CD4-positive, CD25-positive, alpha-beta regulatory T cell (primary cell): ENCODE measurements around the gene SCRN1. TPM values are rescaled to one million over a fixed set of nuclear protein-coding genes. Genes with fewer than 3 reads are reported as not detected.
A peak's percentile ranks its signal among the peaks of the same experiment; 100 is the strongest.
"Not testable (repeated sequence)": the region's sequence is repeated elsewhere in the genome, so short reads cannot be mapped to it uniquely, and the experiment has no call there.

Experiments used
- ATAC-seq, 2 donors: fragments of 150-1000 bp; cut with Tn5 transposase; one replicate each; pipeline ENCODE4 v1.10.0; 2021; ENCODE audit warnings: low read depth in 2 of 2, moderate number of reproducible peaks in 2 of 2, moderate library complexity in 1 of 2
- DNase-seq, 3 donors: peaks; one replicate each; pipeline versions ENCODE4 v3.0.0 to v3.0.0-alpha.2; 2012 to 2022; ENCODE audit warnings: mixed read lengths in 1 of 3
- H3K27ac ChIP-seq: one replicate; pipeline ENCODE4 v1.7.0; 2013; ENCODE audit warnings: mild to moderate bottlenecking, low read length; ENCODE audit not compliant: insufficient read depth, poor library complexity, severe bottlenecking
- H3K27me3 ChIP-seq: one replicate; pipeline ENCODE4 v1.7.0; 2013; ENCODE audit warnings: low read length; ENCODE audit not compliant: control insufficient read depth, insufficient read depth
- H3K36me3 ChIP-seq: one replicate; pipeline ENCODE4 v1.7.0; 2013; ENCODE audit warnings: mild to moderate bottlenecking, low read length, moderate library complexity; ENCODE audit not compliant: control insufficient read depth, insufficient read depth
- H3K4me1 ChIP-seq: 2 replicates; pipeline ENCODE4 v1.7.0; 2013; ENCODE audit warnings: mild to moderate bottlenecking, low read length; ENCODE audit not compliant: insufficient read depth, control insufficient read depth, poor library complexity, severe bottlenecking
- H3K4me3 ChIP-seq: one replicate; pipeline ENCODE4 v1.7.0; 2013; ENCODE audit warnings: low read depth, mild to moderate bottlenecking, low read length, moderate library complexity
- H3K9me3 ChIP-seq, 2 experiments: 1 replicate in 1 of 2; 2 replicates in 1 of 2; pipeline ENCODE4 v1.7.0; 2013; ENCODE audit warnings: low read length in 2 of 2, mild to moderate bottlenecking in 1 of 2, moderate library complexity in 1 of 2; ENCODE audit not compliant: control insufficient read depth in 2 of 2
- H3K27ac Mint-ChIP-seq, 3 donors: one replicate each; pipeline ENCODE4 v1.8.0; 2020 to 2022; ENCODE audit warnings: mild to moderate bottlenecking in 3 of 3, mixed read lengths in 3 of 3, moderate library complexity in 2 of 3
- H3K27me3 Mint-ChIP-seq: one replicate; pipeline ENCODE4 v1.8.0; 2022; ENCODE audit warnings: mild to moderate bottlenecking, mixed read lengths
- H3K36me3 Mint-ChIP-seq: one replicate; pipeline ENCODE4 v1.8.0; 2020; ENCODE audit warnings: mixed read lengths
- H3K4me1 Mint-ChIP-seq, 4 donors: one replicate each; pipeline ENCODE4 v1.8.0; 2020 to 2022; ENCODE audit warnings: mixed read lengths in 4 of 4, mild to moderate bottlenecking in 1 of 4
- H3K4me3 Mint-ChIP-seq, 4 donors: one replicate each; pipeline ENCODE4 v1.8.0; 2020 to 2022; ENCODE audit warnings: mild to moderate bottlenecking in 4 of 4, mixed read lengths in 4 of 4, moderate library complexity in 3 of 4
- H3K9me3 Mint-ChIP-seq, 7 donors: one replicate each; pipeline ENCODE4 v1.8.0; 2020 to 2022; ENCODE audit warnings: mixed read lengths in 7 of 7, mild to moderate bottlenecking in 3 of 7, moderate library complexity in 2 of 7
- polyA plus RNA-seq, 4 donors: library from polyadenylated mRNA; unstranded; fragments of 300-500 nt; fragmentation: Illumina TruSeq; gene quantifications; one replicate each; pipeline ENCODE4 v1.2.3, GENCODE V29; 2021
- total RNA-seq: library from RNA; stranded (reverse); gene quantifications from one replicate; pipeline ENCODE4 v1.2.3, GENCODE V29; 2022

SCRN1 gene
- total and polyA plus RNA-seq, 5 donors from 2014 or later: 0.91 to 2.1 (median 1.9) TPM

- Mint-ChIP-seq H3K9me3 (peaks cover 0 to 2% (median 0%) of the 10 kb centered on the region in 7 donors), H3K27me3 (peaks cover 35% of the 10 kb centered on the region), H3K4me3 (no peak overlapping the region), H3K36me3 (no peaks in the 10 kb centered on the region), H3K27ac (no peak overlapping the region), H3K4me1 (peaks cover 0 to 3% (median 0%) of the 10 kb centered on the region in 4 donors)
- ATAC-seq: no peak
- Histone ChIP-seq H3K4me3 (no peak overlapping the region), H3K36me3 (no peaks in the 10 kb centered on the region), H3K27me3 (peaks cover 3% of the 10 kb centered on the region), H3K27ac (no peak overlapping the region), H3K9me3 (no peaks in the 10 kb centered on the region), H3K4me1 (no peaks in the 10 kb centered on the region)
- DNase-seq: no peak
Measured at GRCh38 chr7:29965030-29965429, 24.6 kb downstream of the SCRN1 start.

DNA sequence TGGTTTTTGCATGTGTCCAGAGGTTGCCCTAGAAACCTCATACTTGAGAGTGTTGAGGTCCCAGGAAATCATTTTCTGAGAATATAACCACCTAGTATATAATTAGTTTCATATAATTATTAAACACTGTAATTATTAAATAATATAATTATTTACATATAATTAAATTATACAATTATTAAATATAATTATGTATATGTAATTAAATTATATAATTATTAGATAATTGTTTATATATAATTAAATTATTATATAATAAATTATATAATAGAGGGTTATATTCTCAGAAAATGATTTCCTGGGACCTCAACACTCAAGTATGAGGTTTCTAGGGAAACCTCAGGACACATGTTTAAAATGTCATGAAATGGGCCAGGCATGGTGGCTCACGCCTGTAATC lies 27.6 kb downstream of the SCRN1 start:
- Histone ChIP-seq H3K36me3 (no peaks in the 10 kb centered on the region), H3K27me3 (no peaks in the 10 kb centered on the region), H3K4me3 (no peak overlapping the region), H3K27ac (no peak overlapping the region), H3K9me3 (no peaks in the 10 kb centered on the region), H3K4me1 (no peaks in the 10 kb centered on the region)
- Mint-ChIP-seq H3K9me3 (peaks cover 0 to 1% (median 0%) of the 10 kb centered on the region in 7 donors), H3K4me1 (no peaks in the 10 kb centered on the region), H3K4me3 (no peak overlapping the region), H3K36me3 (no peaks in the 10 kb centered on the region), H3K27ac (no peak overlapping the region), H3K27me3 (peaks cover 29% of the 10 kb centered on the region)
- DNase-seq: no peak
- no peak for ATAC-seq

DNA sequence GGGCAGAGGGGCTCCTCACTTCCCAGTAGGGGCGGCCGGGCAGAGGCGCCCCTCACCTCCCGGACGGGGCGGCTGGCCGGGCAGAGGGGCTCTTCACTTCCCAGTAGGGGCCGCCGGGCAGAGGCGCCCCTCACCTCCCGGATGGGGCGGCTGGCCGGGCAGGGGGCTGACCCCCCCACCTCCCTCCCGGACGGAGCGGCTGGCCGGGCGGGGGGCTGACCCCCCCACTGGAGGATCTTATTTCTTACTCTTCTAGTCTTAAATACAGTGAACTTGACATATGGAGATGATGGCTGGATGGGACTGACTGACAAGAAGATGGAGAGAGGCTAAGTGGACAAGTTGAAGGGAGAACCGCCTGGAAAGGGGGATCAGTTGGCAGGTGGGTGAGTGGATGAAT lies 28.0 kb downstream of the SCRN1 start:
- H3K9me3 Mint-ChIP-seq, DNase-seq, H3K36me3 Mint-ChIP-seq, H3K4me1 ChIP-seq, H3K4me3 ChIP-seq, H3K27ac Mint-ChIP-seq, ATAC-seq, H3K4me1 Mint-ChIP-seq, H3K9me3 ChIP-seq, H3K27ac ChIP-seq, H3K27me3 ChIP-seq, H3K4me3 Mint-ChIP-seq, H3K36me3 ChIP-seq: not testable (repeated sequence)
- H3K27me3 Mint-ChIP-seq: peaks cover 27% of the 10 kb centered on the region

GRCh38 chr7:29958667-29959358 lies 30.8 kb downstream of the SCRN1 start:
- Mint-ChIP-seq H3K4me3 (no peak overlapping the region), H3K9me3 (peaks cover 0 to 1% (median 0%) of the 10 kb centered on the region in 7 donors), H3K4me1 (peaks cover 0 to 8% (median 7%) of the 10 kb centered on the region in 4 donors), H3K27ac (no peak overlapping the region), H3K27me3 (peaks cover 18% of the 10 kb centered on the region), H3K36me3 (no peaks in the 10 kb centered on the region)
- peaks cover 9% of the 10 kb centered on the region for H3K4me1 ChIP-seq
- ATAC-seq (no peak), DNase-seq (no peak)
- H3K27me3 ChIP-seq: no peaks in the 10 kb centered on the region
- H3K9me3 ChIP-seq: no peaks in the 10 kb centered on the region
- no peaks in the 10 kb centered on the region for H3K36me3 ChIP-seq
- H3K27ac ChIP-seq: no peak overlapping the region
- no peak overlapping the region for H3K4me3 ChIP-seq

DNA sequence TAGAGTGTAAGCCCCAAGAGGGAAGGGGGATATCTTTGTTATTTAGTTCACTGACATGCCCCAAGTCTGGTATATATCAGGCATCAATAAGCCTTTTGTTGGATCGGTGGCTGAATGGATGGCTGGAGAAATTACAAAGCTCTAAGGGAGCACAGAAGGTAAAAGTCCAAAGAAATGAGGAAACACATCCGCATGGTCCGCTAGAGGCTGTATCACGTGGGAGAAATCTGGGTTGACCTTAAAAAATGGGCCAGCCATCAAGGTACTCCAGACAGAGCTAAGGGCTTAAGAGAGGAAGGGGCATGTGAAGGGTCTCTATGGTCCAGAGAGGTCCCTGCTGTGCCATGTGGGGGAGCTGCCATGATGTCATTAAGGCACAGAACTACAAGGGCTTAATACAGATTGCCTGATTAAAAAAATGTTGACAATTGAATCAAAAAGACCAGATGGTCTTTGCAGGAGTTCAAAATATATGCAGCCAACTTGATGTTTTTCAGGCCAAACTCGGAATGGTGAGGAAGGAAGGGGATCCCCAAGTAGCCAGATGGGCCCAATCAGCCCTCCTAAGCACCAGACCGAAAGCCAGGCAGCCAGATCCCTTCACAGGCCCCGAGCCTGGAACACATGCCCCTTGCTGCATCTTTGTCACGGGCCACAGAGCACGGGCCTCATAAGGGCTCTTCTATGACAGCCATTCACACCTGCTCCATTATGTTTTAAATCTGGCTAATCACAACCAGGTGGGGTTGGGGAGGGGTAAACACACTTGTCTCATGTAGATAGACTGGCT lies 31.9 kb downstream of the SCRN1 start:
- H3K4me3 Mint-ChIP-seq: no peak overlapping the region
- H3K27ac ChIP-seq: no peak overlapping the region

GRCh38 chr7:29956487-29956836 lies 33.1 kb downstream of the SCRN1 start:
- H3K4me3 ChIP-seq: no peak overlapping the region
- Mint-ChIP-seq H3K4me1 (peaks cover 0 to 8% (median 7%) of the 10 kb centered on the region in 4 donors), H3K9me3 (peaks cover 0 to 1% (median 0%) of the 10 kb centered on the region in 7 donors), H3K27ac (peak overlapping the region in 1 of 3 donors; percentile 11), H3K4me3 (peak overlapping the region in 1 of 4 donors; percentile 43), H3K27me3 (peaks cover 25% of the 10 kb centered on the region), H3K36me3 (no peaks in the 10 kb centered on the region)
- H3K27ac ChIP-seq: no peak overlapping the region
- H3K4me1 ChIP-seq: peaks cover 9% of the 10 kb centered on the region
- H3K36me3 ChIP-seq: no peaks in the 10 kb centered on the region
- no peak for DNase-seq
- H3K9me3 ChIP-seq: no peaks in the 10 kb centered on the region
- no peak for ATAC-seq
- H3K27me3 ChIP-seq: no peaks in the 10 kb centered on the region

More for the DNA sequence above, 31.9 kb downstream of the SCRN1 start:
- Histone ChIP-seq H3K4me3 (no peak overlapping the region), H3K9me3 (no peaks in the 10 kb centered on the region), H3K27me3 (no peaks in the 10 kb centered on the region), H3K4me1 (peaks cover 9% of the 10 kb centered on the region), H3K36me3 (no peaks in the 10 kb centered on the region)
- Mint-ChIP-seq H3K27ac (peak overlapping the region in 1 of 3 donors; percentile 16), H3K36me3 (no peaks in the 10 kb centered on the region), H3K27me3 (peaks cover 24% of the 10 kb centered on the region), H3K9me3 (peaks cover 0 to 1% (median 0%) of the 10 kb centered on the region in 7 donors), H3K4me1 (peaks cover 0 to 8% (median 7%) of the 10 kb centered on the region in 4 donors)
- DNase-seq (no peak), ATAC-seq (no peak)

DNA sequence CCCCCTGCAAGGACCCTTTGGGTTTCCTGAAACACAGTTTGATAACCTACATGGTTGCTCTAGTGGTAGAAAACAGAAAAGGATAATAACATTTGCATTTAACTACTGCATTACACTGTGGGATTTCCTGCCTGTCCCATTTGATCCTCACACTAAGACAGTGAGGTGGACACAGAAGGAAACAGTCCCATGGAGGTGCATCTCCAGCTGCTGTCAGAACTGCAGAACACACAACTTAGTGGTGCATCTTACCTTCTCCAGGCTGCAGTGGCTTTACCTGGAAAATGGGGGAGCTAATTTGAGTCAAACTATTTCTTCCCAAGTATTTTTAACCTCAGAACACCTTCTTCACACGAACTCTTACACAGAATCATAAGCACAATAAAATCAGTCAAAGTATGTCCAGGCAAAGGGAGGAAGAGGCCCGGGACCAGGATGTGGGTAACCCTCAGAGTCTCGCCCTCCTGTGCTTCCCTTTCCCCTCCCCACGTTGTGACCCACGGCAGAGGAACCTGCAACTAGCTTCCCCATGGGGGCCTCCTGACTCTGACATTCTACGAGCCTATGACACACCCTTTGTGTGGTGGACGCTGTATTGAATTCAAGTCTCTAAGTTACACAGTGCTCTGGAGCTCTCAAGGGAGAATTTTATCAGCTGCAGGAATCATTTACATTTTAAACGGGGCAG lies 33.7 kb downstream of the SCRN1 start:
- Histone ChIP-seq H3K36me3 (no peaks in the 10 kb centered on the region), H3K9me3 (no peaks in the 10 kb centered on the region), H3K27me3 (no peaks in the 10 kb centered on the region), H3K4me1 (peaks cover 9% of the 10 kb centered on the region), H3K27ac (no peak overlapping the region), H3K4me3 (no peak overlapping the region)
- Mint-ChIP-seq H3K4me1 (peaks cover 0 to 8% (median 7%) of the 10 kb centered on the region in 4 donors), H3K4me3 (peak overlapping the region in 3 of 4 donors; percentile 4 to 43 (median 26)), H3K27me3 (peaks cover 25% of the 10 kb centered on the region), H3K27ac (peak overlapping the region in 1 of 3 donors; percentile 11), H3K9me3 (peaks cover 0 to 1% (median 0%) of the 10 kb centered on the region in 7 donors), H3K36me3 (no peaks in the 10 kb centered on the region)
- peak in 2 of 3 donors; percentile 2 to 55 for DNase-seq
- ATAC-seq: peak; percentile 62 to 64
